ENCODE results near the gene OR2J1. TPM values are rescaled to one million over a fixed set of nuclear protein-coding genes. Genes with fewer than 3 reads are reported as not detected.

Gene OR2J1
- total RNA-seq, 1 donor from 2014 or later, result not detected

Other genes starting within 250 kb of the OR2J1 start
- gene TRIM27, start 175.5 kb upstream of the OR2J1 start, total RNA-seq, result 75.8 TPM
- gene ZNF311, start 94.2 kb upstream of the OR2J1 start, total RNA-seq, result 6.9 TPM
- gene OR2W1, start 54.3 kb upstream of the OR2J1 start, total RNA-seq, result not detected
- gene OR2B3, start 12.2 kb upstream of the OR2J1 start, total RNA-seq, result not detected
- not detected for gene OR2J3, start 8.6 kb downstream of the OR2J1 start, total RNA-seq
- not detected for gene OR2J2, start 71.4 kb downstream of the OR2J1 start, total RNA-seq
- gene OR14J1, start 202.2 kb downstream of the OR2J1 start, total RNA-seq, result not detected

All from frontal cortex (tissue), 1 donor.